NCI-H1417 (cell line): ENCODE results near the gene PIP5K1B.
A peak's percentile ranks its signal among the peaks of the same experiment; 100 is the strongest.

Experiments
- DNase-seq, 3 experiments: peaks; one replicate each; lab custom pipeline; 2025; lab: John Stamatoyannopoulos, UW

The PIP5K1B gene

DNA sequence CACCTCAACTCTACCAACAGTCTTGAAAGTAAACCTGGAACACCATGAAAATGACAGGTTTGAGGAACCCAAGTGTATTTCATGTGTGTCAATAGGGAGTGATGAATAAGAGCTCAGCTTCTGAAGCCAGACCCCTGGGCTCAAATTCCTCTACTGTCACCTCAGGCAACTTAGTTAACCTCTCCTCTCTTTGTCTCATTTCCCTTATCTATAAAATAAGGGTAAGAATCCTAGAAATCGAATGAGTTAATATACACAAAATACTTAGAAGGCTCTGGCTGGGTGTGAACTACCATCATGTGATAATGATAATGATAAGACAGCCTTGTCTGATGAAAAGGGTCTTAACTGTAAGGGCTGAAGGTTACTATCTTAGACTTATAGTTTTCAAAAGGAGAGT is 66.3 kb downstream of the PIP5K1B start:
- DNase-seq: no peak

DNA sequence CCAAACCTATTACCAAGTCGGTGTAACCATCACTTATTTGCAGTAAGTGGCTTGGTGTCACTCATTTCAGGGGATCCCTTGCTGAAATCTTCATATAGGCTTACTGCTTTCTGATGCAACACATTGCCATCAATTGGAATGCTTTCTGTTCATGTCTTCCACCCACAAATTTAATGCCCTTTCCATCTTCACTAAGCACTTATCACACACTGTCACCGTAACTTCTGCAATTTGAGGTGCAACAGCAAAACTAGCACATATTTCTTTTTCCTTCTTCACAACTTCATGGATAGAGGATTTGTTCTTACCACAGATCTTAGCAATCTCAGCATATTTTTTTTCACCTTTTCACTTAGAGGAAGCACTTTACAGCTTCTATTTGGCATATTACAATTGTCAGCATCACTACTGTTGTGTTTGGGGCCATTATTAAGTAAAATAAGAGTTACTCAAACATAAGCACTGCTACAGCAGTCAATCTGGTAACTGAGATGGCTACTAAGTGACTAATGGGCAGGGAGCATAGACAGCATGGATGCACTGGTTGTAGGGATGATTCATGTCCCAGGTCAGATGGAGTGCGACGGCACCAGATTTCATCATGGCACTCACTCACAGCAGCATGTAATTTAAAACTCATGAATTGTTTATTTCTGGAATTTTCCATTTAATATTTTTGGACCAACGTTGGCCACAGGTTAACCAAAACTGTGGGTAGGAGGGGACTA is 70.1 kb downstream of the PIP5K1B start:
- no peak for DNase-seq

DNA sequence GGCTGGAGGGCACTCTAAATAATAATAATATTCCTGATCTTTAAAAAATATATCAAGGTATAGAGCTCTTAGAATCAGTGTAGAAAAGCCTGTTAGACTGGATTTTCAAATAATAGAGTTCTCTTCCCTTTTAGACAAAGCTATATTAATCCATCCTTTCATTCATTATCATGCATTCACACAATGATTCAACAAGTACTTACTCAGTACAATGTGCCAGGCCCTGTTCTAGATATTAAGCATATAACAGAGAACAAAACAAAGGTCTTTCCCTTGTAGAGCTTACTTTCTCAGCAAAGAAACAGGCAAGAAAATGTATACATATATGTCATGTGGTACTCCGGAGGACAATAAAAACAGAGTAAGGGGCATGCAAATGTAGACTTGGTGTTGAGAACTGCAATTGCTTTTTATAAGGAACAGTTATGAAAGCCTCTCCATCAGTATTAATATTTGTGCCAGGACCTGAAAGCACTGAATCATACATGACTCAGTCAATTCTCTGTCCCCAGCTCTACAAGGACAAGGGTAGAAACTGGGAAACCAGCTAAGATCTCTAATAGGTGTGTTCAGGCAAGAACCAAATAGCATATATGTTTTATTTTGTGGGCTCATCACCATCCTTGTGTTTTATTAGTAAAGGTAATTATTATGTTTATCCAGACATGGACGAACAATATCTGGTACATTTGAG is 72.2 kb downstream of the PIP5K1B start:
- peak in 1 of 3 experiments; percentile 53 for DNase-seq

DNA sequence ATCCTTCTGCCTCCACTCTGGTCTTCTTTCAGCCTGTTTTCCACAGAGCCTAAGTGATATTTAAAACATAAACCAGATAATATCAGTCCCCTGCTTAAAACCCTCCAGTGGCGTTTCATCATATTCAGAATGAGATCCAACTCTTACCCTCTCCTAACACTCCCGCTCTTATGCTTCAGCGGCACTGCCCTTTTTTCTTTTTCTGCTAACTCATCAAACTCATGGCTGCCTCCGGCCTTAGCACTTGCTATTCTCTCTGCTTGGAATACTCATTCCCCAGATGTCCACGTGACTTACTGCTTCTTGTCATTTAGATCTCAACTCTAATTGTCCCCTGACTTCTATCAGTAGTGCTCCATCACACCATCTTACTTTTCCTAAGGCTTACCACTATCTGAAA is 73.6 kb downstream of the PIP5K1B start:
- DNase-seq: no peak

DNA sequence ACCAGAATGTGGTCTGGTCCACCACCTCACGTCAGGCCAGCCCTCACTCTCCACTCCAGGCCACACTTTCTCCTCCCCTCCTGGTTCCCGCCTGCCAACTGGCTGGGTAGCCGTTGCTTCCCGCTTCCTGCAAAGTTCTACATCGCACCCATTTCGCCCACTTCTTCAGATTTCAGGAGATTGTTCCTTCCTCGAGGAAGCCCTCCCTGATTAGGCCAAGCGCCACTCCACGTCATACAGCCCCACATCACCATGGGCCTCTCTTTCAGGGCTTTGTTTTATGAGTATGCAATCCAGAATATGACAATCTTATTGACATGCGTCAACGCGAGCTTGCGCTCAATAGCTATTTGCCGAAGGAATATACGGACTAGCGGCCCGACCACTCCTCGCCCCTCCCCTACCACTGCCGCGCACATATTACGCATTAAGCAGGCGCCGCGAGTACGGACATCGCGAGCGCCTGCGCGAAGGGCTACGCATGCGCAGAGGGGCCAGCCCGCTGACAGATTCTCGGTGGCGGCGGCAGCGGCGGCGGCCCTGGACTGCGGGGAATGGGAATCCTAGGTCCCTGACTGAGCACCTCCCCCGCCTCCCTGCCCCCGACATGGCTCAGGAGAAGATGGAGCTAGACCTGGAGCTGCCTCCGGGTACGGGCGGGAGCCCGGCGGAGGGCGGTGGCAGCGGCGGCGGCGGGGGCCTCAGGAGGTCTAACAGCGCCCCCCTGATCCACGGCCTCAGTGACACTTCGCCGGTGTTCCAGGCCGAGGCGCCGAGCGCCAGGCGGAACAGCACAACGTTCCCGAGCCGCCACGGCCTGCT is 74.7 kb downstream of the PIP5K1B start:
- peak; percentile 89 to 98 (median 98) for DNase-seq

DNA sequence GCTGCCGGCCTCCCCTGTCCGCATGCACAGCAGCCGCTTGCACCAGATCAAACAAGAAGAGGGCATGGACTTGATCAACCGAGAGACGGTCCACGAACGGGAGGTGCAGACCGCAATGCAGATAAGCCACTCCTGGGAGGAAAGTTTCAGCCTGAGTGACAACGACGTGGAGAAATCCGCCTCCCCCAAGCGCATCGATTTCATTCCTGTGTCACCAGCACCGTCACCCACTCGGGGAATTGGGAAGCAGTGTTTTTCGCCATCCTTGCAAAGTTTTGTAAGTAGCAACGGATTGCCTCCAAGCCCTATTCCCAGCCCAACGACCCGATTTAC is 75.3 kb downstream of the PIP5K1B start:
- no peak for DNase-seq

DNA sequence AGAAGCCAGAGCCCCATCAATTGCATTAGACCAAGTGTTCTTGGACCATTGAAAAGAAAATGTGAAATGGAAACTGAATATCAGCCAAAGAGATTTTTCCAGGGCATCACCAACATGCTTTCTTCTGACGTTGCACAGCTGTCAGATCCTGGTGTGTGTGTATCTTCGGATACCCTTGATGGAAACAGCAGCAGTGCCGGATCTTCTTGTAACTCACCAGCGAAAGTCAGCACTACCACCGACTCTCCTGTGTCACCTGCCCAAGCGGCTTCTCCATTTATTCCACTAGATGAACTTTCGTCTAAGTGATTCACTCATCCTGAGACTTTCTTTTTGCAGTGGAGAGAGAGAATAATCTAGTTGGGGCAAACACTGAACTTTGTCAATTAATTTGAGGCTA is 75.7 kb downstream of the PIP5K1B start:
- DNase-seq: peak in 2 of 3 experiments; percentile 1 to 58

DNA sequence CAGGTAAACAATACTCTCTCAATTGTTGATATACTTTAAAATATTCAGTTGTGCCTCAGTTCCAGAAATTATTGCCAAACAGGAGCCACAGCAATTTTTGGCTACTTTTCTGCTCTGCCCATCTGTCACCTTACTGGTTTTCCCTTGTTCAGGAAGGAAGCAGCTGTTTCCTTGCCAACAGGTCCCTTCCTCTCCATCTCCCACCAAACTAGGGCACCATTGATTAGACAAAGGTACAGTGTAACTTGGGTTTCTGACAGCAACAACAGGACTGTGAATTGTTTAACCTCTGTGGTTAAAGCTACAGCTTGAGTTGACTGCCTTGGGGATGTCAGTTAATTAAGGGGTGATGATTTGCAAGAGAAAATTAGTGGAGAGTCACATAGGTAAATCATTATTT is 76.9 kb downstream of the PIP5K1B start:
- DNase-seq: peak in 1 of 3 experiments; percentile 14

DNA sequence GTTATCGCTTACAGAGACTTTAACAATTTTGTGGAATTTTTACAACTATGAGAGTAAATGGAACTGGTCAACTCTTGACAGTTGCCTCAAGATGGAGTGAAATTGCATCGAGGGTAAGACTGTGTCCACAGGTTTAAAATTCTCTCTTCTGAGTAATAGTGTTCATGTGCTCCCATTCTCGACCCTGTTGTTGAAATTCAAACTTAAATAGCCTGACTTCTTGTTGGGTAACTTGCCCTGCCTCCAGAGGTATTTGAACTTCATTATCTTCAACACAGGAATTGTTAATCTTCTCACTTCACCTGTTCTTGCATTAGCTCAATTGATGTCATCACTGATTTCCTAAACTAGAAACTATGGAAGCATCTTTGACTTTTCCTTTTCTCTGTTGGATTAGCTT is 77.5 kb downstream of the PIP5K1B start:
- no peak for DNase-seq

DNA sequence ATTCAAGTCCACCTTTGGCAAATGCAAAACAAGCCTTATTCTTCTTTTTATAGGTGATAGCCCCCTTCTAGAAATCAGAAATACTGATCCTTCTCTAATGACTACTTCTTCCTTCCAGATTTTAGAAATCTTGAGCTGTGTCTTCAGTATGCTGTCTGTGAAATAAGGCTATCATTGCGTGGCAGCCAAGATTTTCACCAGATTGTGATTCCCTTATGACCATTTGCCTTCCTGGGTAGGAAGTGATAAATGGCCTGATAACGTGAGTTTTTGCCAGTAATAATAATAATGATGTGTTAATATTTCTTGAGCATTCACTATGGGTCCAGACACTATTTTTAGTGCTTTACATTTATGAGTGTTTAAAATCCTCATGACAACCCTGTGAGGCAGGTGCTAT is 80.9 kb downstream of the PIP5K1B start:
- DNase-seq: no peak

DNA sequence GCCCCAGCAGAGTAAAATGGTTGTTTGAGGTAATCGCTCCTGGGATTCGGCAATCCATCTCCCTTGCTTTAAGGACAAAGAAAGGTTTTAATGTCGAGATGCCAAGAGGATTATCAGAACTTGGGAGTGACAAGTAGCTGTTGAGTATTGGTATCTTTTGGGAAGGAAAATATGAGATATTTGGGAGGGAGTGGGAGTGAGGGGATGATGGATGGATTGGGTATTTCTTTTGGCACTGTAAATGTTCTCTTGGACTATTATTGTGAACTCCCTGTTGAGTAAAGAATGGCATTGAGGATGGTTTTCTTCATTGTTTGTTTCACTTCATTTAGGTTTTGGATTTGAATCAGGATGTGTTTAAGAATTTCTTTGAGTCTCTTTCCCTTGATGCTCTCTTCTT is 86.1 kb downstream of the PIP5K1B start:
- DNase-seq: no peak

DNA sequence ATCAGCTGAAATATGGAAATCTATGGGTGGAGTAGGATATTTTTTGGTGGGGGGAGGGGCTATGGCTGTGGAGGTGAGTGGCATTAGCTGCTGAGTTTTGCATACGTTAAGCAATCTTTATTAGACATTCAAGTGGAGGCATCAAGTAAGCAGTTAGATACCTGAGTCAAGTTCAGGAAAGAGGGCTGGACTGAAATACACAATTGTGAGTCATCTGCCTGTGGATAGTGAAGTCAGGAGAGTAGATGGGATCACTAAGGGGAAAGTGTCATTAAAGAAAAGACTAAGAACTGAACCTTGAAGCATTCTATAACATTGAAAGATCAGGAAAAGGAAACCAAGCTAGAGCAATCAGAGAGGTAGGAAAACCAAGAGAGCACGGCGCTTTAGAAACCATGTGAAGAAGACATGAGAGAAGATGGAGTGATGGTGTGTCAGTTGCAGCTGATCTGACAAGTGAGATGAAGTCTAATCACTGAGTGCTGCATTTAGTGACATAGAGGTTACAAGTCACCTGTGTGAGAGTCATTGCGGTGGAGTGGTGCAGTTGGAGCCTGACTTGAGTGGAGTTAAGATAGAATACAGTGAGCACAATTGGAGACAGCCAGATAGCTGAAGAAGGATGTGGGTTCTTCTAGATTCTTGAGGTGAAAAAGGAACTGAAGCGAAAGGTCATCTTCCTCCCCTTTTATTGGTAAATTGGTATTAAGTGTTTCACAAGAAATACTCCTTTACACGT is 88.7 kb downstream of the PIP5K1B start:
- no peak for DNase-seq

DNA sequence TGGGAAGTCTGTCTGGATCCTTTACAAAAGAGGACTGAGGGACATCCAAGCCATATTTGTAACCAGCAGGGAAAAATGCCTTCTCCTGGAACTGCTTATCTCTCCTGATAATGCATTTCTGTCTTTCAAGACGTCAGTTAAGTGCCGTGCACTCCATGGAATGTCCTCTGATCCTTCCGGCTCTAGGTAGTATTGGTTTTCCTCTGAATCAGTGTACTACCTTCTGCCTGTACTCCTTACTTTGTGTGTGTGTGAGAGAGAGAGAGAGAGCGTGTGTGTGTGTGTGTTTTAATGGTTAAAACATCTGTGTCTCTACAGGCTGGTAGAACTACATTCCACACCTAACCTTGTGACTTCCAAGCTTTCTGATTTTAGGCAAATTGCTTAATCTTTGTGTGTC is 89.9 kb downstream of the PIP5K1B start:
- DNase-seq: no peak

DNA sequence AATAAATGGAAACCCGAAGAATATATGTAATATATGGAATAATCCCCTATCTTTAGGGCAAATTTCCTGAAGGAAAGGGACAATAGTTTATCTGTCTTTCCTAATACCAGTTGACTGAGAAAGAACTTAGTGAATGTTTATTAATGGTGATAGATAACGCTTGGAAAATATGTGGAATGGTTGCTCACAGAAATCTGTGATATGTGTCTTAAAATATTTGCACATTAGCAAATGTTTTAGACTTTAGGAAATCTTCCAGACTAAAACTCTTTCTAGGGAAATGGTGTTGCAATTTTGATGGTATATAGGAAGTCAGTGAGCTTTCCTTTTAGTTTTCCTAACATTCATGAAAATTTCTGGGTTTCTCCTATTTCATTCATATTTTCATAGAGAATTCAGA is 90.4 kb downstream of the PIP5K1B start:
- no peak for DNase-seq

DNA sequence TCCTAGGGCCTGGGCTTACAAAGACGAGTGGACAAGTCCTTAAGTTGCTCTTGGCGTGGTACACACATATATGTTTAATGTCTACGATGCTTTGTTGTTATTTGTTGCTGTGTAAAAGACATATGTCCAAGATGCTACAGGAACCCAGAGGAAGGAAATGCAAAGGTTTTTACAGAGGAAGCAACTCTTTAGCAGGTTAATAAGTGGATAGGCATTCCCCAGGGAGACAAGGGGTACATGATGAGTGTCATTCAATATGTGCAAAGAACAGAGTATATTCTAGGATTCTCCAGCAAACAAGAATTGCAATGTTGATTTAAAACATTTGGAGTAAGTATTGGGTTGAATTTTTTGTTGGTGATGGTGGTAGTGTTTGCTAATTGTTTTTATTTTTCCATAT is 92.1 kb downstream of the PIP5K1B start:
- no peak for DNase-seq

DNA sequence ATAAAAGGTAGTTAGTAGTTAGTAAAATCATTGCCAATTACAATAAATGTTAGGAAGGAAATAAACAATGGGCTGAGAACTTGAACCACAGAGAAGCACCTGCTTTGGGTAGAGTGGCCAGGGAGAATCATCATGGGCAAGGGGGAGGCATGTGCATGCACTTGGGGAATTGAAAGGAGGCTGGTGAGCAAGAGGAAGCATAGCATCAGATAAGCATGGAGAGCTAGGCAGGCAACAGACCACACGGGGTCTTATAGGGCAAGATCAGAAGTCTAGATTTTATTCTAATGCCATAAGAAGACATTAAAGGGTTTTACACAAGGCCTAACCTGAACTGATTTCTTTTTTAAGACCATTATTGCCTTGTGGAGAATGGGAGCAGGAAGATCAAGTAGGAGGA is 93.4 kb downstream of the PIP5K1B start:
- no peak for DNase-seq

DNA sequence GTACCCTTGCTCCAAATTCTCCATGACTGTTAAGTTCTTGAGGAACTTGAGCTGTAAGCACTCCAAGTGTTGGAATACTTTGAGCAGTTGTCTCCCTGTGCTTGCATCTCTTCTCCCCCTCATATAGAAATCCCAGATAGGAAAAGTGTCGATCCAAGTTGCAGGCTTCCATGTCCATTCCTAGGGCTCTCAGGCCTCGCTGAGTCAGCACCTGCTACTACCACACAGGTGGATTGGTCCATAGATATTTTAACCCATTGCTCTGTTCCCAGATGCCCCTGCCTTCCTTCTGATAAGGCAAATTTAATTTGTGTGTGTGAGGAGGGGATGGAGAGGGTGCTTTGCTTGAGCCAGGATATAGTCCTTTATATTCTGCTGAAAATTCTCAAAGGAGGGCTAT is 95.8 kb downstream of the PIP5K1B start:
- DNase-seq: no peak

DNA sequence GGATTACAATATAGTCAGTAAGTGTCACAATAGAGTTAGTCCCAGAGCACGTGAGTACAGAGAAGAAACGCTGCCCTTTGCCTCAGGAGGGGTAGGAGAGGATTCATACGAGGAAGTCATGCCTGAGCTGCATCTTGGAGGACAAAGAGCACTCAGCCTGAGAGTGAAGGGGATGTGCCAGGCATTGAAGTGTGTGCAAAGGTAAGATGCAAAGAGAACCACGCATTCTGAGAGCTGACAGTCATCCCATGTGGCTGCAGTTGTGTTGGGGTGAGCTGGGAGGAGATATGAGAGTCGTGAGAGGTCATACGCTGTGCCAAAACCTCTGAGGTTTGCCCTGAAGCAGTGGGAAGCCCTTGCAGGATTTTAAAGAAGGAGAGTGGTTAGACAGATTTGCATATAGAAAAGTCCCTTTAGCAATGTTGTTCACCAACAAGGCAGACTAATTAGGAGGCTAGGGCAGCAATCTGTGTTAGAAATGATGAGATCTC is 97.5 kb downstream of the PIP5K1B start:
- DNase-seq: peak in 1 of 3 experiments; percentile 56

DNA sequence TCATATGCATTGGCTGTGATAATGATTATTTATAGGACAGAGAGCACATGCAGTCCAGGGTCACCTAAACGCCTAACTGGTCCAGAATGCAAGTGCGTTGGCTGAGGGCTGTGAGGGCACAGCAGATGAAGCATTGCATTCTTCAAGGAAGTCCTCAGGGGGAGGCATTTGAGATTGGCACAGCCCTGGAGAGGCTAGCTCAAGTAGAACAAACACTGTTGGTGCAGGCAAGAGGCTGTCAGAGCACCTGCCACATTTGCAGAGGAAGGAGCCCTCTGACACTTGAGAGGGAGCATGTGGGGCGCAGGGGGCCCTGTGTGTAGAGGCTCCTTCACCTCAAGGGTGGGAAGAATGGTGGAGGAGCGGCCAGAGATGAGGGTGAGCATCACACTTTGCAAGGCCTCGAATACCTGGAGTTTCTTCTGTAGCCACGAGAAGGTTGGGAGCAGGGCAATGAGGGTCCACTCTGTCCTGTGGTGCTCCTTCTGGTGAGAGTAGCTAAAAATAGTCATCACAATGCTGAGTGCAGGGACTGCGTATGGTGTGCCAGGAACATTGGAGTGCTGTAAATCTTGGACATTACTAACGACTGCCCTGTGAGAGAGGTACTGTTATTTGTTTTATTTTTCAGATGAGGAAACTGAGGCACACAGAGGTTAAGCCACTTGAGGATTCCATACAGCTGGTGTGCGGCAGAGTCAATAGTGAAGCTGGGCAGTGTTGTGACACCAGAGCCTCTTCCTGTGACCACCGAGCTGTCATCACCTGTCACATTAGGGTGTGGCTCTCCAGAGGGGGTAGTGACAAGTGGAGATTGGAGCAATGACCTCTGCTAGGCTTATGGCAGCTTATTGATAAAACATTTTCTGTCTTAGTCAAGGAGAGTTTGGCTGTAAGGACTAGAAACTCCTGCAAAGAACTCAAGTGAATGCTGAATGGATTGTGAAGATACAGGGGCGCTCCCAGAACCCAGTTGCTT is 100.2 kb downstream of the PIP5K1B start:
- DNase-seq: peak in 1 of 3 experiments; percentile 25

DNA sequence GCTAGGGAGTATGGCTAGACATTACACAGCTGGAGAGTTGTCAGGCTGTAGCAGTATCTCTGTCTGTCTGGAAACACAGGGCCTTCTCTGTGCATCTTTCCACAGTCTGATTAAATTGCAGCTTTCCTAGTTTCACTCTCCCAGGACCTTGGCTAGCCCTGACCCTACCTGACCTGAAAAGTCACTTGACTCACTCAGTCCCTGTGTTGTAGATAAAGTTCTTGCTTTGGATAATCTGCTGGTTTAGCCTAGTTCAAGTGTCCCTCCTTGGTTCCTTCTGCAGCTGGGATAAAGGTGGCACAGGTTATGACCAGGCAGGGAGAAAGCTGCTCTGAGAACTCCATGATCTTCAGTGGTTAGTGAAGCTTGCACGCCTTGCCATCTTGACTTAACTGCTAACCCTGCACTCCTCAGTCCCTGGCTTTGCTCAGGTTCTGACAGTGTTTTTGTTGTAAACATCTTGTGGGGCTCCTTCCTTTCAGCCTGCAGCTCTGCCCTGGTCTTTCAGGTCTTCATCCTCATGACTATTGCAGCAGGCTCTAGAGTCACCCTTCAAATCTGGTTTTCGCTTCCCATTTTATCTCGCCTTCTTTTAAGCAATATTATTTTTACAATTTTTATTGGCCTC is 101.0 kb downstream of the PIP5K1B start:
- DNase-seq: peak in 1 of 3 experiments; percentile 23
